Cardiac muscle cell (in vitro differentiated cells and primary cell): ENCODE data around the gene CYSTM1. TPM values are rescaled to one million over a fixed set of nuclear protein-coding genes. Genes with fewer than 3 reads are reported as not detected.

Experiments used
- DNase-seq, 2 donors: peaks; one replicate each; pipeline versions ENCODE4 v3.0.0 to v3.0.0-alpha.2; 2010 to 2017; ENCODE audit warnings: low read depth in 1 of 2, low spot score in 1 of 2
- H3K27ac ChIP-seq: fragments of 200-600 bp; sonication (generic); 2 replicates; pipeline ENCODE4 v1.5.1; 2016
- H3K27me3 ChIP-seq: fragments of 200-600 bp; sonication (generic); 2 replicates; pipeline ENCODE4 v1.6.0; 2016; ENCODE audit warnings: control low read depth
- H3K36me3 ChIP-seq: fragments of 200-600 bp; sonication (generic); 2 replicates; pipeline ENCODE4 v1.5.1; 2016; ENCODE audit warnings: control low read depth
- H3K4me1 ChIP-seq: fragments of 200-600 bp; sonication (generic); 2 replicates; pipeline ENCODE4 v1.8.1; 2017; ENCODE audit warnings: low read depth, mild to moderate bottlenecking, mixed run types
- H3K4me3 ChIP-seq: fragments of 200-600 bp; sonication (generic); 2 replicates; pipeline ENCODE4 v1.5.1; 2016; ENCODE audit warnings: mild to moderate bottlenecking
- H3K9me3 ChIP-seq: fragments of 200-600 bp; sonication (generic); 2 replicates; pipeline ENCODE4 v1.5.1; 2017; ENCODE audit warnings: low read depth, mild to moderate bottlenecking, control low read depth
- CTCF ChIP-seq: IDR thresholded peaks from 2 replicates; pipeline ENCODE4 v1.5.1; 2012; ENCODE audit warnings: low read depth, mild to moderate bottlenecking, low read length
- polyA plus RNA-seq: library from polyadenylated mRNA; unstranded; fragments of >200 nt; fragmentation: Nextera tagmentation; extraction: Ambion mirVana; gene quantifications from 2 replicates; pipeline ENCODE4 v1.2.1, GENCODE V29; 2016
- total RNA-seq: library from RNA; depleted of rRNA; stranded (reverse); fragments of >200 nt; gene quantifications from 2 replicates; pipeline ENCODE4 v1.2.3, GENCODE V29; 2016

The CYSTM1 gene
- total and polyA plus RNA-seq, 2 experiments from 2014 or later: 31.8 to 83.7 TPM

- no peak for TF ChIP-seq CTCF
- Histone ChIP-seq H3K36me3 (no peaks in the 10 kb centered on the region), H3K27me3 (no peaks in the 10 kb centered on the region), H3K4me1 (peaks cover 6% of the 10 kb centered on the region), H3K4me3 (no peak overlapping the region), H3K9me3 (no peaks in the 10 kb centered on the region), H3K27ac (no peak overlapping the region)
- DNase-seq: peak in 1 of 2 donors; percentile 89
Observed at GRCh38 chr5:140131967-140132409, 43.0 kb upstream of the CYSTM1 start.

- Histone ChIP-seq H3K27me3 (peaks cover 3% of the 10 kb centered on the region), H3K36me3 (no peaks in the 10 kb centered on the region), H3K9me3 (no peaks in the 10 kb centered on the region), H3K4me3 (no peak overlapping the region), H3K4me1 (peaks cover 6% of the 10 kb centered on the region), H3K27ac (no peak overlapping the region)
- no peak for TF ChIP-seq CTCF
- no peak for DNase-seq
Observed at GRCh38 chr5:140133514-140134167, 41.3 kb upstream of the CYSTM1 start.

GRCh38 chr5:140134277-140134935, 40.6 kb upstream of the CYSTM1 start:
- no peak for DNase-seq
- Histone ChIP-seq H3K27ac (no peak overlapping the region), H3K4me1 (peaks cover 6% of the 10 kb centered on the region), H3K9me3 (no peaks in the 10 kb centered on the region), H3K36me3 (no peaks in the 10 kb centered on the region), H3K4me3 (no peak overlapping the region), H3K27me3 (peaks cover 3% of the 10 kb centered on the region)
- TF ChIP-seq CTCF: no peak

GRCh38 chr5:140135127-140135526, 39.9 kb upstream of the CYSTM1 start:
- Histone ChIP-seq H3K27me3 (peaks cover 5% of the 10 kb centered on the region), H3K4me1 (peaks cover 6% of the 10 kb centered on the region), H3K9me3 (no peaks in the 10 kb centered on the region), H3K36me3 (no peaks in the 10 kb centered on the region), H3K4me3 (no peak overlapping the region), H3K27ac (no peak overlapping the region)
- no peak for TF ChIP-seq CTCF
- no peak for DNase-seq

GRCh38 chr5:140136624-140137023, 38.4 kb upstream of the CYSTM1 start:
- peaks cover 14% of the 10 kb centered on the region for H3K27me3 ChIP-seq
- no peak for TF ChIP-seq CTCF
- no peak overlapping the region for H3K27ac ChIP-seq
- H3K4me3 ChIP-seq: no peak overlapping the region
- no peaks in the 10 kb centered on the region for H3K36me3 ChIP-seq
- no peak for DNase-seq
- H3K9me3 ChIP-seq: no peaks in the 10 kb centered on the region
- H3K4me1 ChIP-seq: peaks cover 6% of the 10 kb centered on the region
